ENCODE results near the gene ZNF865. TPM values are rescaled to one million over a fixed set of nuclear protein-coding genes. Genes with fewer than 3 reads are reported as not detected.

Gene ZNF865
- total and polyA plus RNA-seq, 10 of the 15 experiments (the other 5 are each of a cell fraction or from before 2014, with no cell fraction given): 0.02 to 18.3 (median 0.90) TPM

DNA sequence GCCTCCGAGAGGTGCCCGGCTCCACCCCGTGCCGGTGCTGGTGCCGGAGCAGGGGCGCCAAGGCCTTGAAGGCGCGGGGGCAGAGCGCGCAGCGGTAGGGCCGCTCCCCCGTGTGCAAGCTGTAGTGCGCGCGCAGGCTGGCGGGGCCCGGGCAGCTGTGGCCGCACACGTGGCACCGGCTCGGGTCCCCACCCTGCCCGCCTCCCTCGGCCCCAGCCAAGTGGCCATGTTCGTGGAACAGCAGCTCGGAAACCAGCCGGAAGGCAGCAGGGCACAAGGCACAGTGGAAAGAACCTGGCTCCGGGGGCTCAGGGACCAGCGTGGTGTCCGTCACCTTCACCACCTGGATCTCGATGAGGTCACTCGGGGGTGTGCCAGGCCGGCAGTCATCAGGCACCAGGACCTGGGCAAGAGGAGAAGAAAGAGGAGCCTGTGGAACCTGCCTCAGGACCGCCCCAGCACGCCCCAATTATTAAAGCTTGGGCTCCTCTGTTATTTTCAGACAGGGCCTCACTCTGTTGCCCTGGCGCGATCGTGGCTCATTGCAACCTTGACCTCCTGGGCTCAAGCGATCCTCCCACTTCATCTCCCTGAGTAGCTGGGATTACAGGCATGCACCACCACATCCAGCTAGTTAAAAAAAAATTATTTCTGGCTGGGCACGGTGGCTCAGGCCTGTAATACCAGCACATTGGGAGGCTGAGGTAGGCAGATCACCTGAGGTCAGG lies 17.0 kb downstream of the ZNF865 start (continued):
- TF ChIP-seq RBBP5 (conservative IDR thresholded peaks at IDR 0.05): no peak
- TF ChIP-seq, protein P1, sequence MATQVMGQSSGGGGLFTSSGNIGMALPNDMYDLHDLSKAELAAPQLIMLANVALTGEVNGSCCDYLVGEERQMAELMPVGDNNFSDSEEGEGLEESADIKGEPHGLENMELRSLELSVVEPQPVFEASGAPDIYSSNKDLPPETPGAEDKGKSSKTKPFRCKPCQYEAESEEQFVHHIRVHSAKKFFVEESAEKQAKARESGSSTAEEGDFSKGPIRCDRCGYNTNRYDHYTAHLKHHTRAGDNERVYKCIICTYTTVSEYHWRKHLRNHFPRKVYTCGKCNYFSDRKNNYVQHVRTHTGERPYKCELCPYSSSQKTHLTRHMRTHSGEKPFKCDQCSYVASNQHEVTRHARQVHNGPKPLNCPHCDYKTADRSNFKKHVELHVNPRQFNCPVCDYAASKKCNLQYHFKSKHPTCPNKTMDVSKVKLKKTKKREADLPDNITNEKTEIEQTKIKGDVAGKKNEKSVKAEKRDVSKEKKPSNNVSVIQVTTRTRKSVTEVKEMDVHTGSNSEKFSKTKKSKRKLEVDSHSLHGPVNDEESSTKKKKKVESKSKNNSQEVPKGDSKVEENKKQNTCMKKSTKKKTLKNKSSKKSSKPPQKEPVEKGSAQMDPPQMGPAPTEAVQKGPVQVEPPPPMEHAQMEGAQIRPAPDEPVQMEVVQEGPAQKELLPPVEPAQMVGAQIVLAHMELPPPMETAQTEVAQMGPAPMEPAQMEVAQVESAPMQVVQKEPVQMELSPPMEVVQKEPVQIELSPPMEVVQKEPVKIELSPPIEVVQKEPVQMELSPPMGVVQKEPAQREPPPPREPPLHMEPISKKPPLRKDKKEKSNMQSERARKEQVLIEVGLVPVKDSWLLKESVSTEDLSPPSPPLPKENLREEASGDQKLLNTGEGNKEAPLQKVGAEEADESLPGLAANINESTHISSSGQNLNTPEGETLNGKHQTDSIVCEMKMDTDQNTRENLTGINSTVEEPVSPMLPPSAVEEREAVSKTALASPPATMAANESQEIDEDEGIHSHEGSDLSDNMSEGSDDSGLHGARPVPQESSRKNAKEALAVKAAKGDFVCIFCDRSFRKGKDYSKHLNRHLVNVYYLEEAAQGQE (IDR thresholded peaks at IDR 0.05; ENCODE audit: low read depth, low read length): no peak
- no peak for TF ChIP-seq SREBF2 (IDR thresholded peaks at IDR 0.05; ENCODE audit: low read length)
- no peak for TF ChIP-seq MTA3 (IDR thresholded peaks at IDR 0.05; ENCODE audit: borderline replicate concordance, low read length)
- no peak for TF ChIP-seq CREB1 (IDR thresholded peaks at IDR 0.05; ENCODE audit: low read depth)
- no peak for TF ChIP-seq BCL11A (IDR thresholded peaks at IDR 0.05; ENCODE audit: low read depth, low read length)
- no peak for TF ChIP-seq EZH2 (IDR thresholded peaks at IDR 0.05; ENCODE audit: borderline replicate concordance, control insufficient read depth, low read depth, low read length)
- no peak for TF ChIP-seq PAX5 (IDR thresholded peaks at IDR 0.05; ENCODE audit: borderline replicate concordance, low read depth, low read length)

DNA sequence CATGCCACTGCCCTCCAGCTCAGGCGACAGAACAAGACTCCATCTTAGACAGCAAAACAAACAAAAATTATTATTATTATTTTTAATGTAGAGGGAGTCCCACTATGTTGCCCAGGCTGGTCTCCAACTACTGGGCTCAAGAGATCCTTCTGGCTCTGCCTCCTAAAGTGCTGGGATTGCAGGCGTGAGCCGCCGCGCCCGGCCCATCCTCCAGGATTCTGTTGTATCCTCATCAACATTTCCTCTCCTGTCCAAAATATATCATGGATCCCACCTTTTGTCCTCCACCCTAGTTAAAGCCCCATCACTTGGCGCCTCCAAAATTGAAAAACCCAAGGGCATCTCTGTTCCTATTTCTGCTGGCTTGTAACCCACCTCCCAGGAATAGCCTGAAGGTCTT lies 17.7 kb downstream of the ZNF865 start:
- ATAC-seq (no peak), DNase-seq (ENCODE audit: low read depth, low spot score) (no peak), FAIRE-seq (no peak)
- Histone ChIP-seq H3K36me3 (ENCODE audit: control insufficient read depth in 2 of 2, insufficient read depth in 2 of 2, low read length in 1 of 2) (no peaks in the 10 kb centered on the region), H3K9me3 (replicated peaks; ENCODE audit: control insufficient read depth, insufficient read depth, low read length) (no peaks in the 10 kb centered on the region; the same call in 2 of the 3 replicates), H4K20me1 (ENCODE audit: control insufficient read depth, insufficient read depth) (no peaks in the 10 kb centered on the region), H2AFZ (ENCODE audit: control insufficient read depth, low read depth, low read length) (no peak overlapping the region), H3K4me1 (ENCODE audit: control insufficient read depth, insufficient read depth, low read length) (peaks cover 9% of the 10 kb centered on the region; the same call in 1 of the 2 replicates), H3K27ac (ENCODE audit: control insufficient read depth, insufficient read depth) (no peak overlapping the region), H3K4me2 (ENCODE audit: control insufficient read depth, insufficient read depth) (no peak overlapping the region), H3K27me3 (replicated peaks in 1 of 2; ENCODE audit: control insufficient read depth in 2 of 2, insufficient read depth in 2 of 2, low read length in 1 of 2) (no peaks in the 10 kb centered on the region), H3K9ac (ENCODE audit: control insufficient read depth, insufficient read depth, low read length) (no peak overlapping the region), H3K79me2 (ENCODE audit: control insufficient read depth, insufficient read depth, low read length) (no peaks in the 10 kb centered on the region), H3K4me3 (no peak overlapping the region)
- CTCF ChIA-PET: interaction anchor here (2.2 to 7.9 kb wide), 2 partner anchors 10 to 17 kb away, joined by 16 to 76 read pairs; partner anchors contain the start of gene ZNF865
- WGBS (ENCODE audit: insufficient coverage, insufficient replicate concordance, low lambda C conversion rate, missing lambda C conversion rate): 97% methylated on average over 7 of the region's 7 CpGs
- RAD21 ChIA-PET (ENCODE audit: unreplicated experiment): interaction anchor here (1.0 to 2.9 kb wide), 2 partner anchors 17 to 18 kb away, joined by 3 to 29 read pairs; partner anchors contain the start of gene ZNF865
- in situ Hi-C loops (cut with MboI) (no loop called here), intact Hi-C loops (cut with micrococcal nuclease; ENCODE audit: unreplicated experiment) (no loop called here)
- SMC1A ChIA-PET (ENCODE audit: uncharacterized antibody, unreplicated experiment): no interaction called here
- POLR2A ChIA-PET: interaction anchor here (0.6 to 2.8 kb wide), 5 partner anchors 10 to 1597 kb away, joined by 3 to 21 read pairs (median 7); partner anchors contain the start of genes U2AF2 and ZNF865
- no TSS peak for BruUV-seq (replicated peaks)
- TF ChIP-seq, protein P2, sequence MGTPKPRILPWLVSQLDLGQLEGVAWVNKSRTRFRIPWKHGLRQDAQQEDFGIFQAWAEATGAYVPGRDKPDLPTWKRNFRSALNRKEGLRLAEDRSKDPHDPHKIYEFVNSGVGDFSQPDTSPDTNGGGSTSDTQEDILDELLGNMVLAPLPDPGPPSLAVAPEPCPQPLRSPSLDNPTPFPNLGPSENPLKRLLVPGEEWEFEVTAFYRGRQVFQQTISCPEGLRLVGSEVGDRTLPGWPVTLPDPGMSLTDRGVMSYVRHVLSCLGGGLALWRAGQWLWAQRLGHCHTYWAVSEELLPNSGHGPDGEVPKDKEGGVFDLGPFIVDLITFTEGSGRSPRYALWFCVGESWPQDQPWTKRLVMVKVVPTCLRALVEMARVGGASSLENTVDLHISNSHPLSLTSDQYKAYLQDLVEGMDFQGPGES (IDR thresholded peaks at IDR 0.05): no peak
- TF ChIP-seq, protein P3, sequence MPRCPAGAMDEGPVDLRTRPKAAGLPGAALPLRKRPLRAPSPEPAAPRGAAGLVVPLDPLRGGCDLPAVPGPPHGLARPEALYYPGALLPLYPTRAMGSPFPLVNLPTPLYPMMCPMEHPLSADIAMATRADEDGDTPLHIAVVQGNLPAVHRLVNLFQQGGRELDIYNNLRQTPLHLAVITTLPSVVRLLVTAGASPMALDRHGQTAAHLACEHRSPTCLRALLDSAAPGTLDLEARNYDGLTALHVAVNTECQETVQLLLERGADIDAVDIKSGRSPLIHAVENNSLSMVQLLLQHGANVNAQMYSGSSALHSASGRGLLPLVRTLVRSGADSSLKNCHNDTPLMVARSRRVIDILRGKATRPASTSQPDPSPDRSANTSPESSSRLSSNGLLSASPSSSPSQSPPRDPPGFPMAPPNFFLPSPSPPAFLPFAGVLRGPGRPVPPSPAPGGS (IDR thresholded peaks at IDR 0.05; ENCODE audit: borderline replicate concordance, insufficient read depth, low read depth, low read length, poor library complexity, severe bottlenecking): no peak
- TF ChIP-seq CBFB (IDR thresholded peaks at IDR 0.05; ENCODE audit: low read depth) (no peak), FOXK2 (IDR thresholded peaks at IDR 0.05) (no peak), NBN (IDR thresholded peaks at IDR 0.05) (no peak), SREBF1 (IDR thresholded peaks at IDR 0.05; ENCODE audit: low read length) (no peak), BMI1 (IDR thresholded peaks at IDR 0.05; ENCODE audit: borderline replicate concordance) (no peak), NR2C1 (IDR thresholded peaks at IDR 0.05) (no peak), TCF7 (IDR thresholded peaks at IDR 0.05; ENCODE audit: borderline replicate concordance) (no peak), HDGF (IDR thresholded peaks at IDR 0.05) (no peak), JUND (IDR thresholded peaks at IDR 0.05; ENCODE audit: low read depth, low read length) (no peak)
